ENCODE results near the gene RARRES1.
"Not testable (repeated sequence)": the region's sequence is repeated elsewhere in the genome, so short reads cannot be mapped to it uniquely, and the experiment has no call there.

The RARRES1 gene

DNA sequence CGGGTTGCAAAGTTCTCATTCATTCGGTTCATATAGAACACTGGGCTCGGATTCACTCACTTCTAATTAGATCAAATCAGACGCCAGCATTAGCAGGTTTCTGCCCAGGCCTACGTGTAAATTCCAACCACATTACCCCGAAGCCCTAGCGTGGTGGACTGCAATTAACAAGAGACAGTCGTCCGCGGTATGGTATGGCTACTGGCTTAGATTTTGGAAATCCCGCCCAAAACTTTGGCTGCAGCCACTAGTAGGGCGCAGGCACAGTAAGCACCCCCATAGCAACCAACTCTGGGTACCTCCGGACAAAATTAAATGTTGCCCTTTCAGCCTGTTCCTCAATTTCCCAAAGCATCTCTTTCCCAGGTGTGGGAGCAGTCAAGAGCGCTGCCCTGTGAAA is 771 bp downstream of the RARRES1 start:
- no peak for DNase-seq

DNA sequence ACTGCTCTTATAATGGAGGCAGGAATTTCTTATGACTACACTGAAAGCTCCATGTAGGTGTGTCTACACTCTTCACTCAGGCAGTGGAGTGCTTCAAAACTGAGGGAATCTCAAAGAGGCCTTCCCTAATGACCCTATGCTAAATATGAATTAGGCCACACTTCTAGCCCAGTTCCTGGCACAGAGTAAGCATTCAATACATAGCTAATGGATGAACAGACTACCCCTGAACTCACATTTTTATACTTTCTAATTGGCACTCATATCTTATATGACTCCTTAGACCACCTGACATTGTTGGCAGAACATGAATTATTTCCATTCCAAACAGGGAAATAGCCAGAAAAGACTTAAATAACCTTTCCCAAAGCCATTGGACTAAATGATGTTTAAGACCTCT is 3.4 kb downstream of the RARRES1 start:
- no peak for DNase-seq

DNA sequence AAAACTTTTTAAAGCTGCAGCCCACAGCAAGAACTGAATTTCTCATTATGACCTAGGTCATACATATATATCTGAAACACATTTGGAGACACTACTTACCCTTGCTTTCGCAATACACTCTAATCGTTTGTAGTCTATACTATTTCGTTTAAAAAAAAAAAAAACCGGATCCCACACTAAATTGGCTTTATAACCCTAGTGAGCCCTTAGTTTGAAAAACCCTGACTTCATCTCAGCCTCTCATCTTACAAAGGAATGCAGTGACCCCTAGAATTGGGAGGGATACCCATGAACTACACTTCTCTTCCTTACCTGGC is 4.2 kb downstream of the RARRES1 start:
- DNase-seq: no peak

DNA sequence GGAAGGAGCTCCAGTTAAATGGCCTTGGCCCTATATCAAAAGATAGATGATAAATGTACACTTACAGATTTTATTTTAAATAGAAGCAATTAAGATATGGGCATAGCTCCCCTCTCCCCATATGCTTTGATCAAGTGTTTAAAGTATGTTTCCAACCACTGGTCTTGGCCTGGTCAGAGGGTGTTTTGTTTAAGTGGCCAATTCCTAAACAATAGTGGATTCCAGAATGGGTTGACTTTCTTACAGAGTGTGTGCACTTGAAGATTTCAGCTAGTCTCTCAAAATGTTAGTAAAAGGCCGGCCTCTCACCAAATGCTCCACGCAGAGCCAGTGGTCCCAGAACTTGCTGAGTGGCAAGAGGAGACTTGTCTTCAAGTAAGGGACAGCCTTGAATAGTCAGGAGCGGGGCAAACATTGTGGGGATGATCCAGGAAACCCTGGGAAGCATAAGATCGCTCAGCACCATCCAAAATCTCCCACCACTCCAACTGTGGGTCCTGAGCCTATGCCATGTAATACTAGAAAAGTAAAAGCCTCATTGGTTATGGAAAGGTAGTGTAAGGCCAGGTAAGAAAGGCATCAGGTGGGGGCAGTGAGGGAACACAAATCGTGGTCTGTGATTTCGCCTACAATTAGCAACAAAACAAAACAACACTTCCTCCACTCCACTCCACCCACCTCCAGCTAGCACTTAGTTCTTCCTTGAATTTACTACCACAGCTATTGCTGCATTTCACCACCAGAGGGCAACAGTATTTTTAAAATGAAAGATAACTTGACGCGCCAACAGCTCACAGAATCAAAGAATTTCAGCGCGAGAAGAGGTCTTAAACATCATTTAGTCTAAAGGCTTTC is 4.8 kb downstream of the RARRES1 start:
- peak; percentile 61 for DNase-seq

DNA sequence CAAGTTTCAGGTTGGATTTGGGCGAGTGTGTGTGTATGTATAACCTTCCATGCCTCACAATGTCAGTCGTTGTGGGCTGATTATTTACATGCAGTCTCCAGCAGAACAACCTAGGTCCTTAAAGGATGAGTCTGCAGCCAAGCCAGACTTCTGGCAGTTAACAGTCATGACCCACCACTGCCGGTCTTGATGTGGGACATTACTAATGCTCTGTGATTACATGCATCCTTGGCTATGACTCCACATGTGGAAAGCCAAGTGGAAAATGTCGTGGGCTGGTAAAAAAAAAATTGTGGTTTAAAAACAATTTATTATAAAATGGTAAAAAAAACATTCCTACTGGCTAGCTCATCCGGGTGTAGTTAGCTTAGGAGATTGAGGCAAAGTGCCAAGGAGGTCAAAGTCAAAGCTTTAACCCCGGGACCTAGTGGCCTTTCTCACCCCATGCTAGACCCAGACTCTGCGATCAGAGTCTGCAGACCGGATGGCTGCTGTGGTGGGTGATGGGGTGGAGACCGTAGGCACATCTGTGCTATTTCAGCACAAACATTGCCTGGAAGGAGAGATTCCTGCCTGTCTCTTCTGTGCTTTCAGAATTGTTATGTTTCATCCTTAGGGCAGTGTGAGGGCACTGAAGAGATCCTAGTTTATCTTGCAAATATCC is 6.8 kb downstream of the RARRES1 start:
- peak; percentile 91 for DNase-seq

DNA sequence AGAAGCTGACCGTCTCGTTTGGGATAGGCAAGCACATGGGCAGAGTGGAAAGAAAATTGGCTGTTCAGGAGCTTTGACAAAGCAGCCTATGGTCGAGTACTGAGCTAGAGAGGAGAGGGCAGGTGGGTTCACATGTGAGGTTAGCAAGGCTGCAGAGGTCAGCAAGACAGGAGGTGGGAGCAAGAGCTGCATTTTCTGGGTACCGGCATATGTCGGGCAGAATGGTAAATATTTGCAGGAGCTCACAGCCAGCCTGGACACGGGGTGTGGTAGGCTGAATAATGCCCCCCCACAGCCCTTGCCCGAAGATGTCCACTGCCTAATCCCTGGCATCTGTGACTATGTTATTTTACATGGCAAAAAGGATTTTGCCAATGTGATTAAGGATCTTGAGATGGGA is 8.3 kb downstream of the RARRES1 start:
- DNase-seq: no peak

DNA sequence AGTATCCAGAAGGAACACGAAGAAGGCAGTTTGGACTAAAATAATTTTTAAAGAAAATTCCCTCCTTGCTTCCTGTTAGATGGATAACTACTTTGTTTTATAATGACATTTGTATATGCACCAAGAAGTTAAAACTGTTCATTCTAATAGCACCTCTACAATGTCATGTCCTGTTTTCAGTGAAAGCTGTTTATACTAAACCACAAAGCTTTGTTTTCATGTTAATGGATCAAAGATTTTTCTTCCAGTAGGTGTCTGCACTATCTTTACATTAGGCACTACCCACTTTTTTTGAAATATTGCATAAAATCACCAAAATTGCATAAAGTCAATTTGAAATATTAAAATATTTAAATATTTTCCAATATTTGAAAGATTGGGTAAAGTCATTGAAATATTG is 10.1 kb downstream of the RARRES1 start:
- no peak for DNase-seq

DNA sequence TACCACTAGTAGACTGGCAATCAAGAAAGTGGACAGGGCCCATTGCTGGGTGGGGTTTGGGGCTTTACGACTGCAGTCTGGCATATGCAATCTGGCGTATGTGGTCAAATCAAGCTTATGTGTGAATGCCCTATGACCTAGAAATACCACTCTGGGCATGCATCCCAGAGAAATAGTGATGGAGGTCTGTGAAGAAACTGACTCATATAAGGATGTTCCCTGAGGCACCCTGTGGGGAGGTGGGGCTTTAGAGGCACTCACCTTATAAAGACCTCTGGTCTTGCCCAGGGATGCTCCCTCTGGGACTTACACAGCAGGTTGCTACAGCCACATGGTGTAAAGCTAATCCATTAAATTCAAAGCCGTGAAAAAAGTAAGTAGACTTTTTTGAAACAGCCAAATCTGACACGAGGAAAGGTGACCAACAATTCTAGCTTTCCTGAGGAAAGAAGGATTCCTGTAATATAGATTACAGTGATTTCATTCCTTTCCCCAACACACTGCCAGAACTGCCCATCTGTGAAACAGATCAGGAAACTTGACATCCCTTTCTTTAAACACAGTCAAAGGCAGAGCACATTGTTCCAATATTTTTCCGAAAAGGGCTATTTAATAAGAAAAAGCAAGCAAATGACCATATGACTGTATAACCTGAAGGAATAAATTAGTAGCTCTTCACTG is 13.6 kb downstream of the RARRES1 start:
- peak; percentile 78 for DNase-seq

DNA sequence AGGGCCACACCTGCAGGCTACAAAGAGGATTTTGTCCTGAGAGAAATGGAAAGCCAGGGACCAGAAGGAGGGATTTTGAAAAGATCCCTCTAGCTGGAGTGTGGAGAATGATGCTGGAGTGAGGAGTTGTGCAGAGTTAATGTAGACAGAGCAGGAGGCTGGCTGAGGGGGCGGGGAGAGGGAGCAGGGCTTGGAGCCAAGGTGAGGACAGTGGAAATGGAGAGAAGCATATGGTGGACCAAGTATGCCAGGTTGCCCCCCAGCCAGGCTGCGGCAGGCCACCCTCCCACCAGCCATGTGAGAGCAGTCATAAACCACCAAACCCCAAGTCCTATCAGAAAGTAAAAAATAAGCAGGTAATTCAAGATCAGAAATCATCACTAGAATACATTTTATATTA is 14.7 kb downstream of the RARRES1 start:
- no peak for DNase-seq

DNA sequence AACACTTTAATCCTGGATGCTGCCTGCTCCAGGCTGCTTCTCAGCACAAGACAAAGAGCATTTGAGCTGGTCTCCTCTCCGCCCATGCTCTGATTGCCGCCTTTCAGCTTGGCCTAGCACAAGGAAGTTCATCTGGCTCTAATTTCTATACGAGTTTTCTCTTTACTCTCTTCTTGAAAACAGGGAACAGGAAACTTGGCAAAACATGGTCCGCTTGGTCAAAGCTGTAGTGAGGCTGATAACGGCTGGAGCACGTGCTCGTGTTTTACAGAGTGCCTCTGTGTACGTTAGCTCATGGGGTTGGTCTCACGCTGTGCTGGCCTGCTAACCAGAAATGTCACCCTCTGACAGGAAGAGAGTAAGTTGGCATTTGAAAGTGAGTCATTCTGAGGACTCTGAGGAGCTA is 19.2 kb downstream of the RARRES1 start:
- DNase-seq: no peak

DNA sequence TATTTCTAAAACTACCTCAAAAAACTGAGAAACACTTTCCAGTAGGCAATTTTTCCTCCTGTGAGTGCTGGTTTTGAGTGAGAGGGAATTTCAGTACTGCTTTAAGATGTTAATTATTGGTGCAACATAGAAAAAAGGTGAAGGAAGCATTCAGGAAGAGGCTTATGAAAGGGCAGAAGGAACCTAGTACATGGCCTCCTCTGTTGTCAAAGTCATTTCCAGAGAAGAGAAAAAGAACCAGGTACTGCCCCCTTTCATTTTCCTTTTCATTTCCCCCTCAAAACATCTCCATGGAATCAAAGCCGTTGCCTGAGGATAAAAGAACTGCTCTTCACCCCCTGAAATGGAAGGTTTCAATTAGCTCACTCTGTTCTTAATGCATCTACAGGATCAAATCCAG is 19.8 kb downstream of the RARRES1 start:
- no peak for DNase-seq

DNA sequence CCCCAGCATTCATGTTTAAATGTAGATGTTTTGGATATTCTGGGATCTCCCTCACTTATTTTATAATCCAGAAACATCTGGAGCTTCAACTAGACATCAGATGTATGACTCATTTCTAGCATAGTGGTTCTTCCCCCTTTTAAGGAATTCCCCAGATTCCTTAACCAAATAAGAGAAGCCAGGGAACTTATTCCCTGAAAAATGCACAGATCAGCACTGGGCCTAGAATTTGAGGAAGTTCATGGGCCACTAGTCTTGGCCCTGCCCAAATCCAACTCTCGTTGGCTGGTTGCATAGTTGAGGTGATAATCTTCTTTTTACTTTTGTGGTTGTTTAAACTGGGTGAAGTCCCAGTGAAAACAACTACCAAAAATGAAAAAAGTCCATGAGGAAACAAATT is 20.4 kb downstream of the RARRES1 start:
- DNase-seq: peak; percentile 31

DNA sequence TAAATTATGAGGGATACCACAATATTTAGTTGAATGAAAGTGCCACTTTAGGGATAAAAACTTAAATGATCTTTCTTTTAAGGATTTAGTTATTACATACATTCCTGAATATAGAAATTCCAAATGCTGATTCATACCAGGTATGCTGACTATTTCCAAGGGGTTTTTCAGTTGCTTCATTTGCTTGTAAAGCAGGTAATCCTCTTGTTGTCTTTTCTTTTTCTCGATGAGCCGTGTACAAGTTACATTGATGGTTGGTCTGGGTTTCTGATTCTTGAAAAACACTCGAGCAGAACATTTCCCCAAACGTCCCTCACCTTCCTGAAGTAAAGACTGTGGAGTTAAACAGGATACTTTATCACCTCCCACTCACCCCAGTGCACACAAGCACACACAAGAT is 21.7 kb downstream of the RARRES1 start:
- no peak for DNase-seq

DNA sequence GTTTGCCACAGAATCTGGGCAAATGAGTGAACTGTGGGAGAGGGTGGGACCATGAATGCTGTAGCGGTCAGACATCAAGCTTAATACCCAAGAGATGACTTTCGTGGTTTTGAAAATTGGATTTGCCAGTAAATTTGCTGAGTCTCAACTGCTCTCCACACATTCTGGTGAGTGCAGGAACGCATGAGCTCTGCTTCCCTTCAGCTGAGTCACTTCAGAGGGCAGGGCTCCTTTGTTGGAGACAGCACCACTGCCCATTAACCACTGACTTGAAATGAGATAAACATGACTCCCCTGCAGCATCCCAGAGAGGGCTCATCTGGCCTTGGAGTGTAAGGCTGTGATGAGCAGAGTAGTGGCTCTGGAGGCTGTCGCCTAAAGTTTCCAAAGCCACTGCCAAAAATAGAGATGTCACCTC is 22.6 kb downstream of the RARRES1 start:
- DNase-seq: peak; percentile 95

DNA sequence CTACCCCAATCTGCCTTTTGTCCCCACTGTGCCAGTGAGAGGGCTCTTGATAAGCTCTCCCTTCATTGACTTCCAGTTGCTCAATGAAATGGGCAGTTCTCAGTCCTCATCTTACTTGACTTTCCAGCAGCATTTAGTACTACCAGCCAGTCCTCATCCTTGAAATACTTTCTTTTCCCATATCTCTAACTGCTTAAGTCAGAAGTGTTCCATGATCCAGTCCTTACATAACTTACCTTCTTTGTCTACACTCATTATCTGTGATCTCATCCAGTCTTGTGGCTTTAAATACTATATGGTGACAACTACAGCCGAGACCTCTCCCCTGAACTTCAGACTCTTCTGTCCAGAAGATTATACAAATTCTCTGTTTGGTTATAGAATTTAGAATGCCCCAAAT is 28.7 kb downstream of the RARRES1 start:
- DNase-seq: no peak

DNA sequence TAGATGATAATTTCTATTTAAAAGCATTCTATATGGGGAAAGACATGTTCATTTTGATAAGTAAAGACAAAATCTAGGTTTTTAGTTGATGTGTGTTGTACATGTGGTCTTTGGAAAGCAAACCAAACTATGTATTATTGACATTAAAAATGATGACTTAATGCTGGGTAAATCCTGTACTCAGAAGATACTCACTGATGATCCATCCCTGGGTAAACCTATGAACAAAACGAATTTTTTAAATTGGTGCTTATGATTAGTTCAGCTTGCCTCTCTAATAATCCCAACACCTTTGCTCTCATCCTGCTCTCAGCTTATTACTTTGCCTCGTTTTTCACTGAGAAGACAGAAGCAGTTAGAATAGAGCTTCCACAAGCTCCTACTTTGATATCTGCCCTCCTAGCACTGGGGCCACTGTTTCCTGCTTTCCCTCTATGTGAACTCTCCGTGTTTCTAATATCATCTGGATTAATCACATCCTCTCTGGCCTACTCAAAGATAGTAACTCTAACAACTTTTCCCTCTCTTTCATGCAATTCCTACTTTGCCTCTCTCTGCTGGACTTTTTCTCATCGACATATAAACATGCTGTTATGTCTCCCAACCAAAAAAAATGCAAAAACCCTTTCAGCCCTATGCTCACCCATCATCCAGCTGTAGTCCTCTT is 29.3 kb downstream of the RARRES1 start:
- no peak for DNase-seq

DNA sequence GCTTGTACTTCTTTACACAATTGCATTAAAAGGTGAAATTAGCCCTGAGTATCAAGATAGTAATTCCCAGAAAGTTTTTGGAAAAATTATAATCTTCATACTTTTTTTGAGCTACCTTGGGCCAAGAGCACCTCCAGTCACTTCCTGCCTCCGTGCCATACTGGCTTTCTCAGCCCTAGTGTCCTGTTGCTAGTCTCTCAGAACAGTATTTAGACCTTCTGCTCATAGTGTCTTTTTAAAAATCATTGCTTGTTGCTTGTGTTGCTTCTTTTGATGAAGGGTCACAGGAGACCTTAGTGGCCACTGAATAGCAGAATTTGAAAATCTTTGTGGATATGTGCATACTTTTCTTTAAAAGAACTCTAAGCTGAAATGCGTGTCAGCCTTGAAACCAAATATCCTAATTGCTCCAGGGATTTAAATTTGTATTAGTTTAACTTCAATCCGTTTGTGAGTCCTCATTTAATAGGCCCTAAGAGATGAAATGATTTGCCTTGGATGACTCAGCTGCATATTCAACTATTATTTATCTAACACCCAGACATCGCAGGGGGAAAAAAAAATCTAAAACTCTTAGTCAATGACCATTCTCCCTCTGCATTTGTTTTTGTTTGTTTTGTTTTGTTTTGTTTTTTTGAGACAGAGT is 30.7 kb downstream of the RARRES1 start:
- no peak for DNase-seq

DNA sequence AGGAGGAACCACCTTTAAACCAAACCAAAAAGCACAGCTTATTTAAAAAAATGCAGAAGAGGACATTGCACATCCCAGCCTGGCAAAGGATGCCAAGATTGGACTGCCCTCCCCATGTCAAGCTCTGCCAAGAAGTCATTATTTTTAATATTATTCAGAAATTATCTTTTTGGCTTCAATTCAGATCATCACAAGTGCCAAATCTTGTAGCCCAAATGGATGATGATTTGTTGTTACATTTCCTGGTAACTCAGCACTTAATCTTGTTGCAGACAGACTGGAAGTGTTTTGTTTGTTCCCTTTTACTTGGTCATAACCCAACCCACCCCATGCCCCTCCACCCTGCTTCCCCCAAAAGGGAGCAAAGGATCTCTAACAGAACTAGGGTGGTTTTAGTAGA is 31.7 kb downstream of the RARRES1 start:
- DNase-seq: no peak

DNA sequence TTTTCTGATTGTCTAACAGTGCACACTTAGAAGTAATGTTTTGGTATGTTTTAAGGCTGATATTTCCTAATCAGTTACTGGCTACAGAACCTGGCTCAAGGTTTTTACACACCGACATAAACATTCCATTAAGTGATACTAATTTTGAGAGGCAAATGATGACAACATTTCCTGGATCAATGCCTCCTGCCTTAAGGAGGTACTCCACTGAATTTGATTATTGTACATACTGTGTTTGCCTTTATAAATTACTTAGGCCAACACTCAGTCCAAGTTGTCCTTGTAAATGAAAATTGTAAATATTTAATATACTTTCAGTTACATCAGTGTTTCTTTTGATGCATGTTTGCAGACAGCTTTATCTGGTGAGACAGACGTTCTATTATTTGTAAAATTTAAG is 35.6 kb downstream of the RARRES1 start:
- no peak for DNase-seq

DNA sequence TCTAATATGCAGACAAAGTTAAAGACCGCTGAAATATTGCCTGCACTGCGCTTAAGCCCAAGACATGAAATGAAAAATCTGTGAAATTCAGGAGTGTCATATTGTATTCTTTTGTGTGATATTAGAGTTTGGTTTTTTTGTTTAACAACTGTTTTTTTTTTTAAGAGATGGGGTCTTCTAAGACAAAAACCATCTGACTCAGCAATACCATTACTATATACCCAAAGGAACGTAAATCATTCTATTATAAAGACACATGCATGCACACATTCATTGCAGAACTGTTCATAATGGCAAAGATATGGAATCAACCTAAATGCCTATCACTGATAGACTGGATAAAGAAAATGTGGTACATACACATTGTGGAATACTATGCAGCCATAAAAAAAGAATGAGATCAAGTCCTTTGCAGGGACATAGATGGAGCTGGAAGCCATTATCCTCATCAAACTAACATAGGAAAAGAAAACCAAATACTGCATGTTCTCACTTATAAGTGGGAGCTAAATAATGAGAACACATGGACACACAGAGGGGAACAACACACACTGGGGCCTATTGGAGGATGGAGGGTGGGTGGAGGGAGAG is 38.3 kb downstream of the RARRES1 start:
- DNase-seq: not testable (repeated sequence)

DNA sequence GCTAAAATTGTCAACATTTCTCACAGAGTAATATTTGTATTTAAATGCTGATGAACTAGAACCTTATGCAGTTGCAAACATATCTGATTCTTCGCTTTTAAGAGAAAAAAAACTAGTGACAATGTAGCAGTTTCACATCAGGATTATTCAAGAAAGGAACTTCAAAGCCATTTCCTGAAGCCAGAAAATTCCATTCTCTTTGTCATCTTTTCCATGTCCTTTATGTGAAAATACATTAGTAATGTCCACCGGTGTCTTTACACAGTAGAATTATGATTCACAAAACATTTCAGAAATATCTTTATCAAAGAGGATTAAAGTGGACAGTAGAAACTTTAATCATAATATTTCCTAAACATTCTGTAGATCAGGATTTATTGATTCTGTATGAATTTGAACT is 47.1 kb downstream of the RARRES1 start:
- no peak for DNase-seq

DNA sequence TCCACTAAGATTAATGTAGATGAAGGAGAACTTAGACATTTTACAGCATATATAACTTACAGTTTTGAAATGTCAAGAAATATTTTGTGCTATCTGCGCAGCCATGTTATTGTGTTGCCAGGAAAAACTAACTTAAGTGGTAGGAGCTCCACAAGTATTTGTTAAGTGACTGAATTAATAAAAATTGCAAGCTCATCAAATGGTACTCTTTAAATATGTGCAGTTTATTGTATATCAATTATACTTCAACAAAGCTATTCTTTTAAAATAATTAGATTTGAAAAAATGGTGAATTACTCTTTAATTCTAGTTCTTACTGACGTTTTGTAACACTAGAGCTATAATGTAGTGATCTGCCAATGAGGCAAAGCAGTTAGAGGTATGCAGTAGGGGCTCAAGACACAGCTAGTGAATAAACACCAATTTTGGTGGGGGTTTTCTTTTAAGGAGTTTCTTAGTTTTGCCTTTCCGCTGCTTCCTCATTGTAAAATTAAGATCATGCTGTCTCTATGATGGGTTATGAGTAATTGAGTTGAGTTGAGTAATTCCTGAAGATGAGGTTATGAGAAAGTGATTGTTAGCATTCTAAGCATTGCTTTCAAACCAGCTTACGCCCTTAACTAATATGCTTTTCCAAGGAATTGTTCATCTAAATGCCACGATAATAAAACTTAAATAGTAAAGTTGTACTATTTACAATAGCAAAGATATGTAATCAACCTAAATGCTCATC is 48.9 kb downstream of the RARRES1 start:
- DNase-seq: no peak

Data from amniotic stem cell (primary cell).